T-helper 22 cell (primary cell): ENCODE data around the gene SMIM5.

Source experiments
- DNase-seq: peaks from one replicate; pipeline ENCODE4 v3.0.0-alpha.2; 2020; ENCODE audit warnings: low read depth

SMIM5 gene

DNA sequence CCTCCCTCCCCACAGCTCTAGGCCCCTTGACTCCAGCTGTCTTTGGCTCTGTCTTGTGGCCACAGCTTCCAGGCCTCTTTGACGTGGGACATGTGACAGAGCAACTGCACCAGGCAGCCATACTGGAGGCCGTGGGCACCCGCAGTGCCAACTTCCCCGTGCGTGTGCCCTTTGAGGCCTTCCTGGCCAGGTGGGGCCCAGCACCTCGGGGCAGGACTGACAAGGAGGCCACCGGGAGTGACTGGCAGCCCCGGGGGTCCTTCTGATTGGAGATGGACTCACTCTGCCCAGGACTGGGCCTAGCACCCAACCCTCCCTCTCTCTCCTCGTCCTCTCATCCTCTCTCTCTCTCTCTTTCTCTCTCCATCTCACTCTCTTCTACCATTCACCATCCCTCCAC, 30.1 kb upstream of the SMIM5 start:
- no peak for DNase-seq

DNA sequence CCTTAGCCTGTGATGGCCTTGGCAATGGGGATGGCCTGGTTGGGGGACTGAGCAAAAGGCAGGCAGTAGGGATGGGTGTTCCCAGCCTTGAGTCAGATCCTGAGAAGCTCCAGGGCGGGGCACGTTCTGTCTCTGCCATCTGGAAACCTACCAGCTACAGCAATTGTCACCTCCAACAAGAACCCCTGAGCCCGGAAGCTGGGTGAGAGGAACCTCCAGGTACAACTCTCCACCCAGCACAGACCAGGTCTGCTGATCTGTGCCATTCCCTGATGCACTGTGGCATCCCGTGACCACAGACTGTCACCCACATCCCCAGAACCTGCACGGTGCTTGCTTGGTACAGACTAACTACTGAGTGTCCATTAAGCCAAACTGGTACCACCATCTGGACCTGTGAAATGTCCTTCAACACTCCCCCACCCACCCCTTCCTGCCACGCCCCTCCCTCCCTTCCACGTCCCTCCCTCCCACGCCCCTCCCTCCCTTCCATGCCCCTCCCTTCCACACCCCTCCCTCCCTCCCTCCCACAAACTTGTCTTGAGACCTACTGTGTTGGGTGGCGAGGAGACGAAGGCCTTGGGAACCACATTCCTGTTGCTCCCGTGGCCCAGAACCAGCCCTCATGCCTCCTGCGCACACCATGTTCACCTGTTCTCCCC, 29.1 kb upstream of the SMIM5 start:
- no peak for DNase-seq

DNA sequence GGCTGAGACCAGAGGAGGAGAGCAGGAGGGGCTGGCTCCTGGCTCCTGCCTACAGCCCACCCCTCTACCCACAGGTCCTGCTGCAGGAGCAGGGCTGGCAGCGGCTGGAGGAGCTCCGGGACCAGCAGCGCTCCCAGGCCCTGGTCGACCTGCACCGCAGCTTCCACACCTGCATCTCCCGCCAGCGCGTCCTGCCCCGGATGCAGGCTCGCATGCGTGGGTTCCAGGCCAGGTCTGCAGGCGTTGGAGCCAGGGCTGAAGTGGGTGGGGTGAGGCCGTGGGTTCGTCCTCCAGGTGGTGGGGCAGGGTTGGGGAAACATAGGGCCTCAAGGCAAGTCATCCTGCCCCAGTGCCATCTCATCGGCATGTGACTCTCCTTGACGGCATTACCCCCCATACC, 27.4 kb upstream of the SMIM5 start:
- no peak for DNase-seq

DNA sequence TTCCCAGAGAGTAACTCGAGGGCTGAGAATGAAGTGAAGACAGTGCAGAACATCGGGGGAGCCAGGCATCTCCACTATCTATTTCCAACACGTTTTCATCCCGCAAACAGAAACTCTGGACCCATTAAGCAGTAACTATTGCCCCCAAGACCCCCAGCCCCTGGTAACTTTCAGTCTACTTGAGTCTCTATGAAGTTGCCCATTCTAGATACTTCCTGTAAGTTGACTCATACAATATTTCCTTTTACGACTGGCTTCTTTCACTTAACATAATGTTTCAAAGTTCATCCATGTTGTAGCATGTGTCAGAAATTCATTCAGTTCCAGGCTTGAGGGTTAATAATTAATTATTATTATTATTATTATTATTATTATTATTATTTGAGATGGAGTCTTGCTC, 26.1 kb upstream of the SMIM5 start:
- no peak for DNase-seq

DNA sequence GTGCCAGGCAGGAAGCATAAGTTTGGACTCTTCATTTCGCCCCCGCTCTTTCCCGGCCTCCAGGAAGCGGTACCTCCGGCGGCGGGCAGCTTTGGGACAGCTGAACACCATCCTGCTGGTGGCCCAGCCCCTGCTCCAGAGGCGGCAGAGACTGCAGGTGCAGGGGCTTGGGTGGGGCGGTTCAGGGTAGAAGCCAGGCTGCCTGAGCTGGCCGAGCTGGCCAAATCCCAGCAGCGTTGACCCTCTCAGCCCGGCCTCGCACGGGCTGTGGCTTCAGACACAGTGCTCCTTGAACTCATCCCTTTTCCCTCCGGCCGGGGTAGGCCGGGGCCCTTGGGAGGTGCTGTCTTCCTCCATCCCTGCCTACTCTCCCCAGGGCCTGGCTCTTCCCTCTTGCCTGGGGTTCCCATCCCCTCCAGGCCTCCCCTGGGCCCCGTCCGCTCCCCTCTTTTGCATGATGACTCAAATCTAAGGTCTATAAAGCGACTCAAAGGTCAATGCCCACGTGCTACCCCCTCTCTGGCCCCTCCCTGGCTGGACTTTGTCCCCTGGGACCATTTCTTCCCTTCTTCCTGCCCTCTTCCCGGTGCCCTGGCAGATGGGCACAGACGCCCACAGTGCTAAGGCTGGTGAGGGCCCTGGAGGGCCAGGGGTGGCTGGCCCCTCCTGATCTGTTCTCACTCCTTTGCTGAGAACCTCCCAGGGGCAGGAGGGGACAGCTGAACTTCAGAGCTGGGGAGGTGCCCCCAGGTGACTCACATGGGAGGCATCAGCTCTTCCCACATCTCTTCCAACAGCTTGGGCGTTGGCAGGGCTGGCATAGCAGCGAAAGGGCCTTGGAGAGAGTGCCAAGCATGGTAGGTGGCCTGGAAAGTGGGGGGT, 22.9 kb upstream of the SMIM5 start:
- DNase-seq, result no peak

DNA sequence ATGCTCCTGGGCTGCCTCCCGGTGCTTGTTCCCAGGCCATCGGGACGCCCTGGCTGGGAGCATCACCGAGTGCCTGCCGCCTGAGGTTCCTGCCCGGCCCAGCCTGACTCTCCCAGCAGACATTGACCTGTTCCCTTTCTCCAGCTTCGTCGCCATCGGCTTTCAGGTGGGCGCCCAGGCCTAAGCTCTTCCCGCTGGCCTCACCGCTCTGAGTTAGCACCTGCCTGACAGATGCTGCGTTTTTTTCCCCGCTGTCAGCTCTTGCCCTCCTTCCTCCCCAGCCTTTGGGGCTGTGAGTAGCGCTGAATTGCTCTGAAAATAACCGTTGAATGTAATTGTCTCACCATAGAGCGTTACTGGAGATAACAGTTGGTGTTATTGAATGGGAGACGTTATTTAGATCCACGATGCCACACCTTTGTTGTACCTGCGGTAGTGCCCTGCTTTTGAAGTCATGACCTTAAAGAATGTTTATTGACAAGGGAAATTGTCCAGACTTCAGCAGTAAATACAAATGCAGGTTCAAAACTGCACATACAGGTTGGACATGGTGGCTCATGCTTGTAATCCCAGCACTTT, 21.3 kb upstream of the SMIM5 start:
- DNase-seq, result no peak

DNA sequence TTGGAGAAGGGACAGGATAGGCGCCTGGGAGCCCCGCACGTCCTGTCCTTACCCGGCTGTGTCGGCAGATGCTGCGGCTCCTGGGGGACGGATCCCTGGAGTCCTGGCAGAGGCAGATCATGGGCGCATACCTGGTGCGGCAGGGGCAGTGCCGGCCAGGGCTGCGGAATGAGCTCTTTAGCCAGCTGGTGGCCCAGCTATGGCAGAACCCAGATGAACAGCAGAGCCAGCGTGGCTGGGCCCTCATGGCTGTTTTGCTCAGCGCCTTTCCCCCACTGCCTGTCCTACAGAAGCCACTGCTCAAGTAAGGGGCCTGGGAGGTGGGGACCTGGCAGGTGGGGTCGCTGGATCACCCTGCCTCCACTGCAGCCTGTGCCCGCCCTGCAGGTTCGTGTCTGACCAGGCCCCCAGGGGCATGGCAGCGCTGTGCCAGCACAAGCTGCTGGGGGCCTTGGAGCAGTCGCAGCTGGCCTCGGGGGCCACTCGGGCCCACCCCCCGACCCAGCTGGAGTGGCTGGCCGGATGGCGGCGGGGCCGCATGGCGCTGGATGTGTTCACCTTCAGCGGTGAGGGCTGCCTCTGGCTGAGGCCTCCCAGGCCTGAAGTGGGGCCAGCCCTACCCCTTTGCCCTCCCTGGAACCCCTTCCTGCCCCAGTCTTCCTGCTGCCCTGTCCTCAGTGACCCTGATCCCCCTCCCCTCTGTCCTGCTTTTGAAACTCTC, 20.2 kb upstream of the SMIM5 start:
- DNase-seq, result no peak

DNA sequence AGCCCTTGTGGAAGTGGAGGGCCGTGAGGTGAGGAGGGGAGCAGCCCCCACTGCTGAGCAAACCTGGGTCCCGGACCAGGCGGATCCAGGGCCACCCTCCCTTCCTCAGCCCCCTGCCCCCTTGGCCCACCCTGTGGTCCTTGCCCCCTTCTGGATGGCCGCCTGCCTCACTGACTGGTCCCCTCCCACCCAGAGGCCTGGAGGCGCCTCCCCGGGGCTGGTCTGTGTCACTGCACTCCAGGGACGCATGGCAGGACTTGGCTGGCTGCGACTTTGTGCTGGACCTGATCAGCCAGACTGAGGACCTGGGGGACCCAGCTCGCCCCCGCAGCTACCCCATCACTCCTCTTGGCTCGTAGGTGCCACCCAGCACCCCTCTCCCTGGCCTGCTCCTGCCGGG, 19.2 kb upstream of the SMIM5 start:
- DNase-seq, result no peak

DNA sequence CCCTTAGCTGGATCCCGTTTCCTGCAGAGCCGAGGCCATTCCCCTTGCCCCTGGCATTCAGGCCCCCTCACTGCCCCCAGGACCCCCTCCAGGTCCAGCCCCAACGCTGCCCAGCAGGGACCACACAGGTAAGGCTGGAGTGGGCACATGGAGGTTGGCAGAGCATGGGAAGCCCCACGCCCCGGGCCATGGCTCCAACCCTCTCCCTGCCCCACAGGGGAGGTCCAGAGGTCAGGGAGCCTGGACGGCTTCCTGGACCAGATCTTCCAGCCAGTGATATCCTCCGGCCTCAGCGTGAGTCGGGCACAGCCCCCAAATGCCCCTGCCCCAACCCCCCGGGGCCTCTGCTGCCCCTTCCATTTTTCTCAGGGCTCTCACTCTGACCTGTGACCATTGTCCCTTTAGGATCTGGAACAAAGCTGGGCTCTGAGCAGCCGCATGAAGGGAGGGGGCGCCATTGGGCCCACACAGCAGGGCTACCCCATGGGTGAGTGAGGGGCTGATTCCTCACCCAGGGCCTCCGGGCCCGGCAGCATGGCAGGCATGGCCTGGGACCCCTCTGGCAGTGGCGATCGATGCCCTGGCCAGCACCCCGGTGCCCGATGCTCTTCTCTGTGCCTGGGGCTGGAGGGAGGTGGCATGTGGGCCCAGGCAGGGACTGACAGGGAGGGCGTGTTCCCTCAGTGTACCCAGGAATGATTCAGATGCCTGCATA, 18.5 kb upstream of the SMIM5 start:
- DNase-seq, result no peak

DNA sequence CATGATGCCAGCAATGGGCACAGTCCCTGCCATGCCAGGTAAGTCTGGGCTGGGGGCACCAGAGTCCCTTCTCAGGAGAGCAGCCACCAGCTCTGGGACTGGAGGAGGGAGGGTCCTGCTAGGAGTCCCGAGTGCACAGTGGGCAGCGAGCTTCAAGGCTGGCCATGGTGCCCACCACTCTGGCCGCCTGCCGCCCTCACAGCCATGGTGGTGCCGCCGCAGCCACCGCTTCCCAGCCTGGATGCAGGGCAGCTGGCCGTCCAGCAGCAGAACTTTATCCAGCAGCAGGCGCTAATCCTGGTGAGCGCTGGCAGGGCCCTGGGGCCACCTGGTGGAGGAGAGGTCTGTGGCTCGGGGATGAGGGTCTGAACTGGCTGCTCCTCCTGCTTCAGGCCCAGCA, 17.9 kb upstream of the SMIM5 start:
- DNase-seq, result no peak

DNA sequence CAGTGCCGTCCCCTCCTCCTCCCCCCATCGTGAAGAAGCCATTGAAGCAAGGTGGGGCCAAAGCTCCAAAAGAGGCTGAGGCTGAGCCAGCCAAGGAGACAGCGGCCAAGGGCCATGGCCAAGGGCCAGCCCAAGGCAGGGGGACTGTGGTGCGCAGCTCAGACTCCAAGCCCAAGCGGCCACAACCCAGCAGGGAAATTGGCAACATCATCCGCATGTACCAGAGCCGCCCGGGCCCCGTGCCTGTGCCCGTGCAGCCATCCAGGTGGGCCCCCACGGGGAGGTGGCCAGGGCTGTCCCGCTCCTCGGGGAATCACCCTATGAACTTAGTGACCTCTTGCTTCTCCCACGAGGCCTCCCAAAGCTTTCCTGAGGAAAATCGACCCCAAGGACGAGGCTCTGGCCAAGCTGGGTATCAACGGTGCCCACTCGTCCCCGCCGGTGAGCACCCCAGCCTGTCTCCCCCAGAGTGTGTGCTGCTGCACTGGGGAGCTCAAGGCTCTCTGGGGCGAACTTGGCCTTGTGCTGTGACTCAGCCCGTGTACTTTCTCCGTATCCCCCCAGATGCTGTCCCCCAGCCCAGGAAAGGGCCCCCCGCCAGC, 16.6 kb upstream of the SMIM5 start:
- no peak for DNase-seq

DNA sequence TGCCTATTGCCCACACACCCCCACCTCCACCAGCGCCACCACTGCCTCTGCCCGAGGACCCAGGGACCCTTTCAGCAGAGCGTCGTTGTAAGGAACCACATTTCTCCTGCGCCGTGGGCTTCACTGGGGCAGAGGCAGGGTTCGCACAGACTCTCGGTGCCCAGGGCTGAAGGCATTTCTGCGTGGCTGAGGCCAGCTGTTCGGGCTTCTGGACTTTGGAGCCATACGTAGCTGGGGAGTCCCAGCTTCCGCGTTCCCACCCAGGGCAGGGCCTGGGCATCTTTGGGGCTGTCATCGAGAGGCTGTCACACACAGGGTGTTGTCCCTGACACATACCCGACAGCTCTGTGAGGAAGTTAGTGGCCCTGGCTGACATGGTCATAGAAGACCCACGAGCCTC, 16.0 kb upstream of the SMIM5 start:
- DNase-seq, result no peak

DNA sequence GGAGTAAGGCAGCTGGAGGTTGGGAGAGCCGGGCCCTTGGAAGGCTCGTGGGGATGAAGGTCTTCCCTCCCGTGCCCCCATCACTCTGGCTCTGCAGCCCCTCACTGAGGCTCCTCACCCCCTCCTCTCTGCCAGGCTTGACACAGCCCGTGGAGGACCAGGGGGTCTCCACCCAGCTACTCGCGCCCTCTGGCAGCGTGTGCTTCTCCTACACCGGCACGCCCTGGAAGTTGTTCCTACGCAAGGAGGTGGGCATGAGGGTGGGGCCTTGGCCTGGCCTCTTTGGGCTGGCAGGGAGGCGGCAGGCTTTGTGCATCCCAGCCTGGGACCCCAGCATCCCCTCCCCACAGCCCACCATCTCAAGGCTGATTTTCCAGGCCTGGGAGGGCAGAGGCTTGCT, 15.6 kb upstream of the SMIM5 start:
- DNase-seq, result no peak

DNA sequence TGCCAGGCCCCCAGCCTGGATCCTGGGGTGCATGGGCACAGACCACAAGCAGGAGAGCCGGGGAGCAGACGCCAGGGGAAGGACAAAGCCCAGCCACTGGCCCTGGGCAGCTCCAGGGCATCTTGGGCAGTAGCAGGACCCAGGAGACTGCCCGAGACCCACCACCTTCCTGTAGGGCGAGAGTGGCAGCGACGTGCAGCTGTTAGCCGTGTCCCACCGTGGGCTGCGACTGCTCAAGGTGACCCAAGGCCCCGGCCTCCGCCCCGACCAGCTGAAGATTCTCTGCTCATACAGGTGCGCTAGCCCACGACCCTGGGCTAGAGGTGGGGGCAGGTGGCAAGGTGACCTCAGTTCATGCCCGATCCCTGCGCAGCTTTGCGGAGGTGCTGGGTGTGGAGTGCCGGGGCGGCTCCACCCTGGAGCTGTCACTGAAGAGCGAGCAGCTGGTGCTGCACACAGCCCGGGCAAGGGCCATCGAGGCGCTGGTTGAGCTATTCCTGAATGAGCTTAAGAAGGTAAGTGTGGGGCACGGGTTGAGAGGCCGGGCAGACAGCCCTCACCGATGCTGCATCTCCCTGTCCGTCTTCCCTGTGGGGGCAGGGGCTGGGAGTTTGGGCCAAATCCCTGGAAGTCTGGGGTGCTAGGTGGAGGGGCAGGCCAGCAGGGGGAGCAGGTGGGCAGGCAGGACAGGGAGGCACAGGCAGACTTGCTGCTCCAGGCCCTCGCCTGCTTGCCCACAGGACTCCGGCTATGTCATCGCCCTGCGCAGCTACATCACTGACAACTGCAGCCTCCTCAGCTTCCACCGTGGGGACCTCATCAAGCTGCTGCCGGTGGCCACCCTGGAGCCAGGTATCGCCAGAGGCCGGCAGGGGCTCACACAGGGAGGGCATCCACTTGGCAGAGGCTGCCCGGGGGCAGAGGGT, 13.5 kb upstream of the SMIM5 start:
- DNase-seq, result no peak

DNA sequence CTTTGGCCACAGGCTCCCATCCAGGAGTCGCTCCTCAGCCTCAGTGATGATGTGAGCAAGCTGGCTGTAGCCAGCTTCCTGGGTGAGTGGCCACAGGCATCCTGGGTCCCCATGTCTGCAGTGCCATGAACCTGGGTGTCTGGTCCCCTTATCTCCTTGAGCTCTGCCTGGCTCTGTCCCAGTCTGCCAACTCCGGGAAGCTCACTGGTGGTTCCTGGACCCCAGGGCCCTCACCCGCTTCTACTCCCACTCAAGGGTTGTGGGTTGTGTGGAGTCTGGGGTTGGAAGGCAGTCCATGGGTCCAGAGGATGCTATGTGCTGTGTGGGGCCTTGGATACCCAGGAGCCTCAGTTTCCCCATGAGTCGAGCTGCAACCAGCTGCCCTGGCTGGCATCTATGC, 11.7 kb upstream of the SMIM5 start:
- no peak for DNase-seq

DNA sequence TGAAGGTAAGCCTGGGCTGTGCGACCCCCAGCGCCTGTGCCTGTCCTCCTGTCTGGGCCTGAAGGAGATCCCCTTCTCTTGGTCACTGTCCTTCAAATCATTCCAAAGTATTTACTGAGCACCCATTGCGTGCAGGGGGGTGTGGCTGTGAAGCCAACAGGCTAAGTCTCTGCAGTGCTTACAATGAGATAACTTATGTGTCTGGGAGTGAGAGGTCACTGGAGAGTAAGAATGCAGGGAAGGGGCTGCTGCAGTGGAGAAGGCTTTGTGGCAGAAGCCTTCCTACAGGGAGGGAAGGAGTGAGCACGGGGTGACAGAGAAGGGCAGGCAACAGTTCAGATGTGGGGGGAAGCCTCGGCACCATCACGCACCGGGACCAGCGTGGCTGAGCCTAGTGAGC, 11.2 kb upstream of the SMIM5 start:
- DNase-seq, result no peak

DNA sequence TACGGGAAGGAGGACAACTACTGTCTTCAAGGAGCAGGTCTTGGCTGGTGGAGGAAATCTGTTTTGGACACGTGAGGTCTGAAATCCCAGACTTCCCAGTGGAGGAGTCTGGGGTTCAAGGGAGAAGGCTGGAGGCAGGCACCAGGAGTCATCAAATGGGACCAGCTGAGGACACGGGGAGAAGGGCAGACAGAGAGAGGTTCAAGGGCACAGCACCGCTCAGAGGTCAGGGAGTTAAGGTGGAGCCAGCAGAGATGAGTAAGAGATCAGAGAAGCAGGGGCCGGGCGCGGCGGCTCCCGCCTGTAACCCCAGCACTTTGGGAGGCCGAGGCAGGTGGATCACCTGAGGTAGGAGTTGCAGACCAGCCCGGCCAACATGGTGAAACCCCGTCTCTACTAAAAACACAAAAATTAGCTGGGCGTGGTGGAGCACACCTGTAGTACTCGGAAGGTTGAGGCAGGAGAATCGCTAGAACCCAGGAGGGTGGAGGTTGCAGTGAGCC, 10.4 kb upstream of the SMIM5 start:
- no peak for DNase-seq

DNA sequence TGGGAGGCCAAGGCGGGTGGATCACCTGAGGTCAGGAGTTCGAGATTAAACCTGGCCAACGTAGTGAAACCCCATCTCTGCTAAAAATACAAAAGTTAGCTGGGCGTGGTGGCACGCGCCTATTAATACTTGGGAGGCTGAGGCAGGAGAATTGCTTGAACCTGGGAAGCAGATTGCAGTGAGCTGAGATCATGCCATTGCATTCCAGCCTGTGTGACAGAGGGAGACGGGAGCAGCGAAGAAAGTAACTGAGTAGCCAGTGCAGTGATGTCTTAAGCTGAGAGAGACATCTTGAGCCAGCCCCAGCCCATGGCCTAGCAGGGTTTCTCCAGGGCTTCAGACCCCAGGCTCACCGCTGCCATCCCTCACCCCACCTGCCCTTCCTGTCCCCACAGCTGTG, 9.8 kb upstream of the SMIM5 start:
- no peak for DNase-seq

DNA sequence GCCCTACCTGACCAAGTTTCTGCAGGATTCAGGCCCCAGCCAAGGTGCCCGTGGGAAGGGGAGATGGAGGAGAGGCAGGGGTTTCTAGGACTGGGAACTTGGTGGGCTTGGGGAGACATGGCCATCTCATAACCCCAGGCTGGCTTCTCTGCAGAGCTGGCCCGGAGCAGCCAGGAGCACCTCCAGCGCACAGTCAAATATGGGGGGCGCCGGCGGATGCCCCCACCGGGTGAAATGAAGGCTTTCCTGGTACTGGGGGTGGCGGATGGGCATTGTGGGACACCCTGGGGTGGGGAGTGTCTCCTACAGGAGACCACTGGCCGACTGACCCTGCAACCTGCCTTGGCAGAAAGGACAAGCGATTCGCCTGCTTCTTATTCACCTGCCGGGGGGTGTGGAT, 9.2 kb upstream of the SMIM5 start:
- no peak for DNase-seq

DNA sequence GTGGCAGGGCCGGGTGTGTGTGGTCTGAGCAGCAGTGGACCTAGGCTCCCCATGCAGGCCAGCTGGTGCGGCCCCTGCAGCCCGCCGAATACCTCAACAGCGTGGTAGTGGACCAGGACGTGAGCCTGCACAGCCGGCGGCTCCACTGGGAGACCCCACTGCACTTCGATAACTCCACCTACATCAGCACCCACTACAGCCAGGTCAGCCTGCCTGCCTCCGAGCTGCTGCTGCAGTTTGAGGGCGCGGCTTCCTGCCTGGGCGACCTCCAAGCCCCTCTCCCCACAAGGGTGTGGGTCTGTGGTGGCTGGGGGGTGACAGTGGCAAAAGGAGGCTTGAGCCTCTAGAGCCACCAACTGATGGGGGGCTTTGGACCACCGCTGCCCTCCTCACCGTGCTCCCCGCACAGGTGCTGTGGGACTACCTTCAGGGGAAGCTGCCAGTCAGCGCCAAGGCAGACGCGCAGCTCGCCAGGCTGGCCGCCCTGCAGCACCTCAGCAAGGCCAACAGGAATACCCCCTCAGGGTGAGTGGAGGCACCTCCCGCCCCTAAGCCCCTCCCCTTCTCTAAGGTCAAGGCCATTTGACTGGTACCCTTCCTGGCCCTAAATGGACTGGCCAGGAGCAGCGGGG, 8.4 kb upstream of the SMIM5 start:
- no peak for DNase-seq
